Activated CD4-positive, alpha-beta memory T cell treated with anti-CD3 and anti-CD28 coated beads for 36 hours (primary cell): Measurements from ENCODE around the gene ANKRD44. TPM values are rescaled to one million over a fixed set of nuclear protein-coding genes. Genes with fewer than 3 reads are reported as not detected.
A peak's percentile ranks its signal among the peaks of the same experiment; 100 is the strongest.

Source experiments
- CTCF ChIA-PET: fragments of 350-600 bp; sonication (Branson Sonifier 250); formaldehyde crosslinking; loops from one replicate; lab custom pipeline; 2021; ENCODE audit warnings: antibody characterized with exemption, inconsistent platforms; lab: Charles Lee
- POLR2A ChIA-PET: fragments of 350-600 bp; sonication (Branson Sonifier 250); formaldehyde crosslinking; loops from one replicate; lab custom pipeline; 2021; ENCODE audit warnings: antibody characterized with exemption; lab: Charles Lee
- DNase-seq: peaks from one replicate; pipeline ENCODE4 v3.0.0-alpha.2; 2020
- H3K27ac Mint-ChIP-seq: one replicate; pipeline ENCODE4 v1.8.0; 2021; ENCODE audit warnings: mixed read lengths
- H3K27me3 Mint-ChIP-seq: one replicate; pipeline ENCODE4 v1.8.0; 2021; ENCODE audit warnings: mixed read lengths
- H3K36me3 Mint-ChIP-seq: one replicate; pipeline ENCODE4 v1.8.0; 2021; ENCODE audit warnings: mixed read lengths
- H3K4me1 Mint-ChIP-seq: one replicate; pipeline ENCODE4 v1.8.0; 2021; ENCODE audit warnings: low read depth, mixed read lengths
- H3K4me3 Mint-ChIP-seq: one replicate; pipeline ENCODE4 v1.8.0; 2021; ENCODE audit warnings: mild to moderate bottlenecking, mixed read lengths
- H3K9me3 Mint-ChIP-seq: one replicate; pipeline ENCODE4 v1.8.0; 2021; ENCODE audit warnings: mixed read lengths
- intact Hi-C: fragments of 100-400 bp; cut with micrococcal nuclease; formaldehyde crosslinking; loops from one replicate; pipeline ENCODE4 v1.15.1; 2023
- total RNA-seq, 2 experiments: library from RNA; stranded (reverse); gene quantifications; one replicate each; pipeline ENCODE4 v1.2.3, GENCODE V29; 2021

Gene ANKRD44
- total RNA-seq, 2 experiments from 2014 or later, result 123 to 125 TPM

DNA sequence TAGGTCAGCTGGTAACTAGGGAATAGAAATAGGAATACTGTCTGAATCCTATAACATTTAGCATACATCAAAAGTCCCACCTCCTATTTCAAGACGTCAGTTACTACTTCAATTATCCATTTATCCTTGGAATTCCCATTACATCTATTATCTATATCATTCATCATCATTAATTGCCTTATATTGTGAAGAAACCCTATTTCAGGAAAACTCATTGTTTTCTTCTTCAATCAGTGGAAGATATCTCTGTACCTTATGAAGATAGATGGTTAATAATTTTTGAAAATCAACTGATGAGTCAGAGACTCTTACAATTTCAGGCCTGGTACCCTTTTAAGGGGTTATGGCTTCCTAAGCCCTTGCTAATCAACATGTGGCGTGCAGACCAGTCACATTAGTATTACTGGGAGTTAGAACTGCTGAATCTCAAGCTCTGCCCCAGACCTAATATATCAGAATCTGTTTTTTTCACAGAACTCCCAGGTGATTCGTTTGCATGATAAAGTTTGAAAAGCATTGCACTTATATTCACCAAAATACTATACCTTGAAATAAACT, 314.7 kb downstream of the ANKRD44 start:
- H3K36me3 Mint-ChIP-seq, result peaks cover 55% of the 10 kb centered on the region
- peaks cover 12% of the 10 kb centered on the region for H3K4me1 Mint-ChIP-seq
- CTCF ChIA-PET, result no interaction called here
- no peaks in the 10 kb centered on the region for H3K9me3 Mint-ChIP-seq
- no peak overlapping the region for H3K27ac Mint-ChIP-seq
- POLR2A ChIA-PET, result no interaction called here
- H3K27me3 Mint-ChIP-seq, result no peaks in the 10 kb centered on the region
- intact Hi-C loops, result no loop called here
- no peak for DNase-seq
- no peak overlapping the region for H3K4me3 Mint-ChIP-seq

DNA sequence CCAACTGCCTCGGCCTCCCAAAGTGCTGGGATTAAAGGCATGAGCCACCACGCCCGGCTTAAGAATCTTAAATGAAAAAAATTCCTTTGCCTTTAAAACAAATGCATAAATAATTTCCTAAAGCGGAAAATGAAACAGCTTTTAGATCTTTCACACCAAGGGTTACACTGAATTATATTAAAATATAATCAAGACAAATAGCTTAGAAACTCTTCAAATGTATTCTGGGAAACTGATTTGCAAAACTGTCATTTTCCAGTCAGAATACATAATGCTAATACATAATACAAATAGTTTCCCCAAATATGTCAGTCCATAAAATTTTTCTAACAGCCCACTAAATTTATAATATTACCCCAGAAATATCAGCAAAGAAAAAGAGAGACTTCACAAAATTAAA, 315.8 kb downstream of the ANKRD44 start:
- H3K36me3 Mint-ChIP-seq, result peaks cover 60% of the 10 kb centered on the region
- DNase-seq, result no peak
- no peak overlapping the region for H3K27ac Mint-ChIP-seq
- H3K9me3 Mint-ChIP-seq, result no peaks in the 10 kb centered on the region
- ChIA-PET POLR2A (no interaction called here), CTCF (no interaction called here)
- no peaks in the 10 kb centered on the region for H3K27me3 Mint-ChIP-seq
- H3K4me3 Mint-ChIP-seq, result no peak overlapping the region
- H3K4me1 Mint-ChIP-seq, result peaks cover 22% of the 10 kb centered on the region
- intact Hi-C loops, result no loop called here

DNA sequence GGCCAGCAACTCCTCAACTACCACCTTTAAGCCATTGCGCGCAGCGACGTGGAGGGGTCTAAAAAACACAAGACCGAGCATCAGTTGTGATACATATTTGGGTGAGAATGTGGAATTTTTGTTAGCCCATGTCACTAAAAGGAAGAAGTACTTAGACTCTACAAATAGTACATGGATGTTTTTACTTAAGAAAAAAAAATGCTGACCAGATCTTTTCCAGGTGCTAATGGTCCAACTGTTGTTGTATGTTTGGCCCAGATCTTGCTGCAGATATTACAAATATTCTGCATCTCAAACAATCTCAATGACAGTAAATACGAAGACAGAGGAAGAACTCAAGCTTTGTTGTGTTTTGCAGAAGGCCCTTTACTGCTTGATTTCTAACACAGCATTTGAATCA, 317.0 kb downstream of the ANKRD44 start:
- no peak overlapping the region for H3K4me3 Mint-ChIP-seq
- no peaks in the 10 kb centered on the region for H3K9me3 Mint-ChIP-seq
- H3K4me1 Mint-ChIP-seq, result peaks cover 31% of the 10 kb centered on the region
- no peak for DNase-seq
- H3K27me3 Mint-ChIP-seq, result no peaks in the 10 kb centered on the region
- POLR2A ChIA-PET, result interaction anchor here (0.6 kb wide), 1 partner anchor 429 kb away, joined by 3 read pairs; no protein-coding TSS in a partner anchor
- intact Hi-C loops, result no loop called here
- H3K27ac Mint-ChIP-seq, result no peak overlapping the region
- CTCF ChIA-PET, result no interaction called here
- H3K36me3 Mint-ChIP-seq, result peaks cover 60% of the 10 kb centered on the region

DNA sequence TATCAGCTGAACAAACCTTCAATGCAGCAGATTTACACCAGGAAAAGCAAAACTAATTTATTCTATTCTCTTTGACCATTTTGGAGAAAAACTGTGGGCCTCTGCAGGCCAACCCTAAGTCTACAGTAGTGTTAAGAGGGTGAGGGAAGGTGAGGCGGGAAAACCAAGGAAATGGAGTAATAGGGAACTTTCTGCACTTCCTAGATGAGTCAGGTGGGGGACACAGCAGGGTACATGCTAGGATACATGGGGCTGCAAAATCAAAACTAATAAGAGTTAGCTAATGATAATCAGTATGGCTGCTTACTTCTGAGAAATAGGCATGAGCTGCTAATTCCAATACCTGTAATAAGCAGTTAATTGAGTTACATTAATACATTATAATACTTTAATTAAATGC, 318.1 kb downstream of the ANKRD44 start:
- intact Hi-C loops, result no loop called here
- H3K9me3 Mint-ChIP-seq, result no peaks in the 10 kb centered on the region
- H3K4me1 Mint-ChIP-seq, result peaks cover 42% of the 10 kb centered on the region
- H3K4me3 Mint-ChIP-seq, result no peak overlapping the region
- no peak overlapping the region for H3K27ac Mint-ChIP-seq
- CTCF ChIA-PET, result interaction anchor here (1.1 kb wide), 1 partner anchor 437 kb away, joined by 3 read pairs; no protein-coding TSS in a partner anchor
- no peaks in the 10 kb centered on the region for H3K27me3 Mint-ChIP-seq
- POLR2A ChIA-PET, result no interaction called here
- peaks cover 57% of the 10 kb centered on the region for H3K36me3 Mint-ChIP-seq
- no peak for DNase-seq

DNA sequence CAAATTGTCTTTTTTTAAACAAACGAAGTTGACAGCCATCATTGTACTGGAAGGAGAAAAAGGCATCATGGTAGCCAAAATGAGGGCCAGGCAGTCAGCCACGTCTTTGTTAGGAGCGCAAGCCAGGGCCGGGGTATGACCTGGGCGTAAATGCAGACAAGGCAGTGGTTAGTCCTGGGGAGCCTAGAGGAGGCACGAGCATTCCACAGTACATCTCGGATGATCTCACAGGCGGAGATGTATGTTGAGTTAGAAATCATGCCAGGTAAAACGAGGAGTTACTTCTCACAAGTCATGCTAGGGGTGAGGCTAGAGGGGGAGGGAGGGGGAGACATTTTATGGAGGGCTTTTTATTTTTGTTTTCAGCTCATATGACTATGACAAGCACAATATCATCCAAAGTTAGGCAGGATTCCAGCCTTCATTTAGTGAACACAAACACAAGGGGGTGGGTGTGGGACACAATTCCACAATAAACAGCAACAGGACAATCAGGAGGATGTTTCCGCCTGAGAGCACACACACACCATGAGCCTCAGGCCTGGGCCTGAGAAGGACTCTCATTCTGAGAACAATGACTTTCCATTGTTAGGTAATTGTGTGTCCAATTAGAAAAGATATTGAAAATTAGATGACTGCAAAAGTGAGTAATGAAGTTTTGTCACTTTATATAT, 319.7 kb downstream of the ANKRD44 start:
- no peak overlapping the region for H3K4me3 Mint-ChIP-seq
- peaks cover 56% of the 10 kb centered on the region for H3K36me3 Mint-ChIP-seq
- no peaks in the 10 kb centered on the region for H3K9me3 Mint-ChIP-seq
- no peaks in the 10 kb centered on the region for H3K27me3 Mint-ChIP-seq
- POLR2A ChIA-PET, result interaction anchor here (0.6 to 1.0 kb wide), 2 partner anchors 63 to 149 kb away, joined by 3 read pairs; no protein-coding TSS in a partner anchor
- peak overlapping the region; percentile 88 for H3K27ac Mint-ChIP-seq
- peaks cover 51% of the 10 kb centered on the region for H3K4me1 Mint-ChIP-seq
- intact Hi-C loops, result no loop called here
- CTCF ChIA-PET, result no interaction called here
- DNase-seq, result no peak

DNA sequence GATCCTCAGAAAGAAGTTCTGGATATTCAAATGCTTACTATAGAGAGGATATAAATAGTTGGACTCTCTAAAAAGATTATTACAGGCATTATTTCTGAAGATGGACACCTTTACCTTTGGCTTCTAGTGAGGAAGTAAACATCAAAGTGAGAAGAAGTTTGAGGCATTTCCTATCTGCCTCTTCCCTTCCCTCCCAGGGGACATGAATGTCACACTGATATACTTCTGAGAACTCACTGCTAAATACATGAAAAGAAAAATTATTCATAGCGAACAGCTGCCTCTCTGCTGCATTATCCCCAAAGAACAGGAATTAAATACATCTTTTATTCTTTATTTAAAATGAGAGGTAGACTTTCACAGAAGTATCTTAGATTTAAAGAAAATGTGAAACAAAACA, 320.5 kb downstream of the ANKRD44 start:
- peaks cover 59% of the 10 kb centered on the region for H3K4me1 Mint-ChIP-seq
- intact Hi-C loops, result no loop called here

DNA sequence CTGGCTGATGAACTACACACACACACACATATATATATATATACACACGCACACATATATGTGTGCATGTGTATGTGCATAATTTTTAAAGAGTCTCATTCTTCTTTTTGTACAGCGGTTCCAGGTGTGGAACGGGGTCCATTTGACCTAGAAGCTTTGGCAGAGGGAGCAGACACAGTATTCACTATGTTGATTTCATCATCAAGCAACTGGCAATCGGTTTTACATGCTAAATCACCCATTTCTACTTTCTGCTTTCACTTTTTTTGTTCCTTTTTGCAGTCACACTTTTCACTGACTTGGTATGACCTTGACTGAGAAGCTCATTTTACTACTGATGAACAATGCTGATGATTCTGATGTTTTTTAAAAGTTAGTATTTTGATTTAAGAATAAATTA, 321.1 kb downstream of the ANKRD44 start:
- intact Hi-C loops, result loop anchor here (2.0 to 10.0 kb wide), 6 partner anchors 53 to 715 kb away; partner anchors contain the start of genes COQ10B, MARS2 and SF3B1
- H3K9me3 Mint-ChIP-seq, result peaks cover 7% of the 10 kb centered on the region
- H3K27ac Mint-ChIP-seq, result peak overlapping the region; percentile 88
- POLR2A ChIA-PET, result interaction anchor here (0.6 to 3.0 kb wide), 4 partner anchors 27 to 1127 kb away, joined by 3 to 40 read pairs (median 9); partner anchors contain the start of genes PGAP1 and SF3B1
- H3K4me3 Mint-ChIP-seq, result no peak overlapping the region
- no peaks in the 10 kb centered on the region for H3K27me3 Mint-ChIP-seq
- DNase-seq, result no peak
- peaks cover 57% of the 10 kb centered on the region for H3K36me3 Mint-ChIP-seq
- peaks cover 61% of the 10 kb centered on the region for H3K4me1 Mint-ChIP-seq
- CTCF ChIA-PET, result interaction anchor here (2.5 kb wide), 1 partner anchor 62 kb away, joined by 8 read pairs; no protein-coding TSS in a partner anchor

More for the DNA sequence above, 320.5 kb downstream of the ANKRD44 start:
- H3K4me3 Mint-ChIP-seq, result no peak overlapping the region
- CTCF ChIA-PET, result no interaction called here
- H3K27ac Mint-ChIP-seq, result peak overlapping the region; percentile 88
- peaks cover 59% of the 10 kb centered on the region for H3K36me3 Mint-ChIP-seq
- DNase-seq, result no peak
- no peaks in the 10 kb centered on the region for H3K27me3 Mint-ChIP-seq
- H3K9me3 Mint-ChIP-seq, result peaks cover 5% of the 10 kb centered on the region
- POLR2A ChIA-PET, result interaction anchor here (1.0 to 3.0 kb wide), 4 partner anchors 27 to 445 kb away, joined by 3 to 40 read pairs (median 9); partner anchors contain the start of genes PGAP1 and SF3B1

DNA sequence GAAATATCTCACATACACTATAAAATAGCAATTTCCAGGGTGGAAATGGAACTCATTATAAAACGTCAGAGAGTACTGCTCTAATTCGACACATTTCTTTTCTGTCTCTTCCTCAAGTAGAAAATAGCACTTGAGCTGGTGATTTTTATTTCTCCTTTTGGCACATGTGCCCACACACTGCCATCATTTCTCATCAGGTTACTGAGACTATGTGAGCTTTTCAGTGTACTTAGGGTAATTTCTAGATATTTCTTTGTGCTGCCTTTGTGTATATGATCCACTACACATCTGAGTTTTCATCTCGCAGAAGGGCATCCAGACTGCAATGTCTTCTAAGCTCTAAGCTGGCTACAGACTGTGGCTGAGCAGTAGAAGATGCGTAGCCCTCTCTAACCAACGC, 321.9 kb downstream of the ANKRD44 start:
- ChIA-PET POLR2A (interaction anchor here (2.7 to 3.0 kb wide), 2 partner anchors 26 to 62 kb away, joined by 15 to 40 read pairs; partner anchors contain the start of gene PGAP1), CTCF (interaction anchor here (0.8 to 2.5 kb wide), 3 partner anchors 23 to 189 kb away, joined by 3 to 8 read pairs (median 6); partner anchors contain the start of gene GTF3C3)
- H3K4me1 Mint-ChIP-seq, result peaks cover 61% of the 10 kb centered on the region
- no peak overlapping the region for H3K4me3 Mint-ChIP-seq
- H3K27ac Mint-ChIP-seq, result peak overlapping the region; percentile 88
- H3K9me3 Mint-ChIP-seq, result peaks cover 7% of the 10 kb centered on the region
- H3K27me3 Mint-ChIP-seq, result no peaks in the 10 kb centered on the region
- intact Hi-C loops, result loop anchor here (1.0 to 10.0 kb wide), 9 partner anchors 18 to 716 kb away; partner anchors contain the start of genes COQ10B, MARS2 and SF3B1
- DNase-seq, result no peak
- H3K36me3 Mint-ChIP-seq, result peaks cover 53% of the 10 kb centered on the region

DNA sequence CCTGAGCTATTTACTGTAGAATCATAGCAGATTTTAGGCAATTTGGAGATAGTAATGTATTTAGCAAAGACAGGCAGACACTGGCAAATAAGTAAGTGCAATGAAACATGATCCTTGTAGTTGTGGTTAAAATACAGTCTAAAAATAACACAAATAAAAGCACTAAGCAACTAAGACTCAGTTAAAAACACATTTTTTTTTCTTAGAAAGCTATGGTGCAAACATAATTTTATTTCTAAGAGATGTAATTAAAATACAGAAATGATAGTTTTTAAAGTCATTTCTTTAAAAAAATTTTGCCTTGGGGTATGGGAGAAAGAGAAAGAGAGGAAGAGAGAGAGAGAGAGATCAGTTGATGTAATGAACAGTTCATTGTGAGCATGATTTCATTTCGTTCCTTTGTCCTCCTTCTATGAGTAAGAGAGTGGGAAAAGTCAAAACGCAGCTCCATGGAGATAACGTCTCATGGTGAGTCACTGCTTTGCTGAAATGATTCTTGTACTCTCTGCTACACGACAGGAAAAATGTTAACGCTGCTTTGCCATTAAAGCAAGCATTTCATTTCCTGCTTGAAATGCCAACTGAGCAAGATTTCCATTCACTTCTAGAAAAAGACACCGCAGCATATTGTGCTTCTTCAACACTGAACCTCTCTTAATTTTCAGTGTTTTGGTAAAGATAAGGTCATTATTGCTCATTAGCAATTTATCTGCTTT, 322.8 kb downstream of the ANKRD44 start:
- Mint-ChIP-seq H3K4me1 (peaks cover 61% of the 10 kb centered on the region), H3K9me3 (peaks cover 10% of the 10 kb centered on the region), H3K27ac (peak overlapping the region; percentile 88), H3K27me3 (no peaks in the 10 kb centered on the region), H3K36me3 (peaks cover 45% of the 10 kb centered on the region), H3K4me3 (peak overlapping the region; percentile 7)
- CTCF ChIA-PET, result interaction anchor here (1.1 to 2.5 kb wide), 2 partner anchors 60 to 188 kb away, joined by 3 to 8 read pairs; partner anchors contain the start of gene GTF3C3
- intact Hi-C loops, result loop anchor here (1.0 to 10.0 kb wide), 9 partner anchors 18 to 717 kb away; partner anchors contain the start of genes COQ10B, MARS2 and SF3B1
- peak; percentile 61 for DNase-seq
- POLR2A ChIA-PET, result interaction anchor here (1.2 to 3.0 kb wide), 3 partner anchors 16 to 61 kb away, joined by 3 to 40 read pairs (median 15); partner anchors contain the start of gene PGAP1

DNA sequence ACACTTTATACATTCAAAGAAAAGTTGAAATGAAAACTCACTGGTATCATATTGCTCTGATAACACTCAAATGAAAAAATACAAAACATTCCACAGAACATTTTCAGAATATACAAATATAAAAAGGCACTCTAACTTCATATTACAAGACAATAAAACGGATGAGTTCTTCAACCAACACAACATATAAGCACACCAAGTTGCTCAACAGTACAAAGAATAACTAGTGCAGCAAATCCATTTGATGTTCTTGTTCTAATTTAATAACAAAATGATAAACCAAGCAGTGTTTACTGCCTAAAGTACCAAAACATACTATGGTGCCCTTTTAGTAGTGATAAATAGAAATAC, 323.3 kb downstream of the ANKRD44 start:
- intact Hi-C loops, result loop anchor here (5.0 to 10.0 kb wide), 5 partner anchors 55 to 718 kb away; partner anchors contain the start of genes COQ10B and MARS2
- peaks cover 15% of the 10 kb centered on the region for H3K9me3 Mint-ChIP-seq
- POLR2A ChIA-PET, result interaction anchor here (1.2 to 3.0 kb wide), 3 partner anchors 15 to 60 kb away, joined by 3 to 40 read pairs (median 15); partner anchors contain the start of gene PGAP1
- H3K4me3 Mint-ChIP-seq, result no peak overlapping the region
- peaks cover 58% of the 10 kb centered on the region for H3K4me1 Mint-ChIP-seq
- no peaks in the 10 kb centered on the region for H3K27me3 Mint-ChIP-seq
- no peak for DNase-seq
- H3K36me3 Mint-ChIP-seq, result peaks cover 43% of the 10 kb centered on the region
- peak overlapping the region; percentile 88 for H3K27ac Mint-ChIP-seq
- CTCF ChIA-PET, result interaction anchor here (2.5 kb wide), 1 partner anchor 60 kb away, joined by 8 read pairs; no protein-coding TSS in a partner anchor

DNA sequence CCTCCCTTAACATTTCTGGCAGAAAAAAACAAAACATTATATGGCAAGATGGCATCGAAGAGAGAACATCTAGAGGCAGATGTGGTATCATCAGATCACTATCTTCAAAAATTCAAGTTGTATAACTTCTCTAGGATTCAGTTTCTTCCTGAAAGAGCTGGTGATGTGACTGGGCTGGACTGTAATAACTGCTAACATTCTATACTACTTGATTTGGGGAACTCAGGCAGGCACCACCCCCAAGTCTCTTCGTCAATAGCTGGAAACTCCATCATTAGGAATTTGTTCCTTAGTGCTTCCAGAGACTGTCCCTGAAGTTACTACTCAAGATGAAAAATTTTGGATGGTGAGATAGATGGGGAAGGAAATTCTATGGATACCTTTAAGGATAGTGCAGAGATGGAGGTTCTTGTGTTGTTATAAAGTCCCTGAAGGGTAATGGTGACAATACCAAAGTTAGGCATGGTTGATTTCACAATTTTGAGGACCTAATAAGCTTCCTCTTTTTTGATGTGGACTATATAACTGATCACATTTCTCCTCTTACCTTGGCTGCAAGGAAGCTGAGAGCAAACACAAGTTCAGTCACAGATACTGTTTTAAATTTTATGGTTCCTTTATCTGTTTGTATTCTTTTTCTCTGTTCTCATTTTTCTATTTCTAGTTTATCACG, 324.9 kb downstream of the ANKRD44 start:
- H3K4me1 Mint-ChIP-seq, result peaks cover 51% of the 10 kb centered on the region
- no peak overlapping the region for H3K4me3 Mint-ChIP-seq
- peaks cover 15% of the 10 kb centered on the region for H3K9me3 Mint-ChIP-seq
- intact Hi-C loops, result loop anchor here (5.0 to 10.0 kb wide), 5 partner anchors 57 to 719 kb away; partner anchors contain the start of genes COQ10B and MARS2
- peaks cover 32% of the 10 kb centered on the region for H3K36me3 Mint-ChIP-seq
- H3K27me3 Mint-ChIP-seq, result no peaks in the 10 kb centered on the region
- DNase-seq, result no peak
- ChIA-PET POLR2A (no interaction called here), CTCF (no interaction called here)
- peak overlapping the region; percentile 35 for H3K27ac Mint-ChIP-seq
